Activated CD8-positive, alpha-beta memory T cell treated with anti-CD3 and anti-CD28 coated beads, Interleukin-2, amount 50 U/mL, for 1 hour (primary cell): ENCODE measurements around the gene FZR1.
"Not testable (repeated sequence)": the region's sequence is repeated elsewhere in the genome, so short reads cannot be mapped to it uniquely, and the experiment has no call there.

ENCODE experiments used
- DNase-seq: peaks from one replicate; pipeline ENCODE4 v3.0.0-alpha.2; 2020; ENCODE audit errors: extremely low read depth

FZR1 gene

DNA sequence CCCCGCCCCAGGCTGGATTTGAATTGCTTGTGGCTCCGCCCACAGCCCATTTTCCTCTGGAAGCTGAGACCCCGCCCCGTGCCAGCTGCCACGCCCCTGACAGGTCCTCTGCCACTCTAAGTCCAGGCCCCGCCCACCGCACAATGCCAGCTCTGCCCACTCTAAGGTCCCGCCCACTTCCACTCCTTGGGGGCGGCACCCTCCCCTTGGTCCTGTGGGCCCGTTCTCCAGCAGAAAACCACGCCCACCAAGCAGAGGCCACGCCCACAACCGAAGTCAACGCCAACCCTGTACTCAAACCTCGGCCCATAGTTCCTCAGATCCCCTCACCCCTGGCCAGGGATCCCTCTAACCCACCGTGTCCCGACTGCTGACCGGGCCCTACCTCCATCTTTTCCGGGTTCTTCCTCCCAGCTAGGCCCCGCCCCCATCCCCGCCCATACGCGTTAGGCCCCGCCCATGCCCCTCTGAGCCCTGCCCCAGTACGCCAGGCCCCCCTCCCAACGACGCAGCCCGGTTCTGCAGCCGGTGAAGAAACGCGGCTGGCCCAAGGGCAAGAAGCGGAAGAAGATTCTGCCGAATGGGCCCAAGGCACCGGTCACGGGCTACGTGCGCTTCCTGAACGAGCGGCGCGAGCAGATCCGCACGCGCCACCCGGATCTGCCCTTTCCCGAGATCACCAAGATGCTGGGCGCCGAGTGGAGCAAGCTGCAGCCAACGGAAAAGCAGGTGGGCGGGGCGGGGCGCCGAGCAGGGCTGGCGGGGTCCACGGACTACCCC, 67.9 kb downstream of the FZR1 start:
- peak; percentile 60 for DNase-seq

DNA sequence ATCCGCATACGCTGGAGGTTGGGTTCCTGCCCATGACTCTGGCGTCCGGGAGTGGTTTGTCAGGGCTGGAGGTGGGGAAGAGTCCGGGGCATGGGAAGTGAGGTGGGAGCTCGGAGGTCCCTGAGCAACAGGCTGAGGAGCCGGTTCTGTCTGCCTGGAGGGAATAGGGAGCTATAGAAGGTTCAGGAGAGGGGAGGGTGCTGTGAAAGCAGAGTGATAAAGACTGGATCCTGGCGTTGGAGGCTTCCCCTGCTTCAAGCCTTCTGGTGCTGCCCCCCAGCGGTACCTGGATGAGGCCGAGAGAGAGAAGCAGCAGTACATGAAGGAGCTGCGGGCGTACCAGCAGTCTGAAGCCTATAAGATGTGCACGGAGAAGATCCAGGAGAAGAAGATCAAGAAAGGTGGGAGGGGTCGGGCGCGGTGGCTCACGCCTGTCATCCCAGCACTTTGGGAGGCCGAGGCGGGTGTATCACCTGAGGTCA, 69.2 kb downstream of the FZR1 start:
- no peak for DNase-seq

DNA sequence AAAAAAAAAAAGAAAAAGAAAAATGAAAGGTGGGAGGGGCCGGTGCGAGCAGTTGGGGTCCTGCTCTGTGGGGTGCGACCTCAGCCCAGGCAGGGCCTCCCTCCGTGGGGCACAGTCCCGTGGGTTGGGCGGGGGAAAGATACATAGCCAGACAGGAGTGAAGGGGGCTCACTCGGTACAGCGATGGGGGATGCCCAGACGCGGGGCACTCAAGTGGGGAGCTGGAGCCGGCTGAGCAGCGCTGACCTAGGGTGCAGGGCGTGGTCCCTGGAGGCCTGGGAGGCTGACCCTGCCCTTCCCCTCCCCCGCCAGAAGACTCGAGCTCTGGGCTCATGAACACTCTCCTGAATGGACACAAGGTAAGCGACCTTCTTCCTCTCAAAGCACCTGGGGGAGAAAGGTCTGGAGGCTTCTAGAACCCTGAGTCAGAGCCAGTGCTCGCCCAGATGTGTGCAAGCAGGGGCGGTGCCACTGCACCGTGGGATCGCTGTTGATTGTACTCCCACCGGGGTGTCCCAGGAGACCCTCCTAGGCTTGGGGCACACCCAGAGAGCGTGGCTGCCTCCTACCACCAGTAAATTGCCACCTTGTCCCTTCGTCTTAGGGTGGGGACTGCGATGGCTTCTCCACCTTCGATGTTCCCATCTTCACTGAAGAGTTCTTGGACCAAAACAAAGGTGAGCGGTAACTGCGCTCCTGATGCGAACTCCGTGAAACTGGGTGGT, 70.0 kb downstream of the FZR1 start:
- no peak for DNase-seq

DNA sequence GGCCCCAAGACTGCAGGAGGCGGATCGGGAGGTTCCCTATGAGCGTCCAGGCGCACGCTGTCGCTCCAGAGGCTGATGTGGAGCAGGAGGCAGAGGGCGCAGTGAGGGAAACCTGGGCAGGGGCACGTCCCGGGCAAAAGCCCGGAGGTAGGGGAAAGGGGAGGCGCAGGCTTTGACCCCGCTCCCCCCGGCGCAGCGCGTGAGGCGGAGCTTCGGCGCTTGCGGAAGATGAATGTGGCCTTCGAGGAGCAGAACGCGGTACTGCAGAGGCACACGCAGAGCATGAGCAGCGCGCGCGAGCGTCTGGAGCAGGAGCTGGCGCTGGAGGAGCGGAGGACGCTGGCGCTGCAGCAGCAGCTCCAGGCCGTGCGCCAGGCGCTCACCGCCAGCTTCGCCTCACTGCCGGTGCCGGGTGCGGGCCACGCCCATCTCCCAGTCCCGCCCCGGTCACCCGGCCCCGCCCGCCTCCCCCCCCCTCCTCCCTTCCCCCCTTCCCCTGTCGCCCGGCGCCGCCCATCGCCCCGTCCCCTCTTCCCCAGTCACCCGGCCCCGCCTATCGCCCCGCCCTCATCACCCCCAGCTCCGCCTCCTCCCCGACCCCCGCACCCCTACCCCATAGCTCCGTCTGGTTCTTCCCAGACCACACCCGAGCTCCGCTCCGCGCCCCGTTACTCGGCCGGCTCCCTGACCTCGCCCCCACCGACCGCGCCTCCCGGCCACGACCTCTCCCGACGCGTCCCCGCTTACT, 70.8 kb downstream of the FZR1 start:
- DNase-seq = no peak

DNA sequence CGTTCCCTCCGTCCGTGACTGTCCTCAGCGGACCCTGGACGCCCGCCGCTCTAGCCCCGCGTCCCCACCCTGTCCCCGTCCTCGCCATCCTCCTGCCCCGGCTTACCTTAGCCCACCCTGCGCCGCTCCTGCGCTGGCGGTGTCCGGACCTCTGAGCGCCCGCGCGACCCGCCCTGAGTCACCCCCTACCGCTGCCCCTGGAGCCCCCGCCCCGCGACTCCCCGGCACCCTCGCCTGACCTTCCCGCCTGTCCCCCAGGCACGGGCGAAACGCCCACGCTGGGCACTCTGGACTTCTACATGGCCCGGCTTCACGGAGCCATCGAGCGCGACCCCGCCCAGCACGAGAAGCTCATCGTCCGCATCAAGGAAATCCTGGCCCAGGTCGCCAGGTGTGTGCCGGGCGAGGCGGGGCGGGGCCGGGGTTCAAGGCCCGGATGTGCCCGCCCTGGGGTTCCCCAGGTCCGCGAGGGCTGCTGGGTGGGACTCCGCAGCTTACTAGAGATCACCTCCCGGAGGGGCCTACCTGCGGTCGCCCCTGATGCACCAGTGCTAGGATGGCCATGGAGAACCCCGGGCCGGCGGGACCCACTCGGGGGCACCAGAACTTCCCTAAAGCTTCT, 71.7 kb downstream of the FZR1 start:
- no peak for DNase-seq

DNA sequence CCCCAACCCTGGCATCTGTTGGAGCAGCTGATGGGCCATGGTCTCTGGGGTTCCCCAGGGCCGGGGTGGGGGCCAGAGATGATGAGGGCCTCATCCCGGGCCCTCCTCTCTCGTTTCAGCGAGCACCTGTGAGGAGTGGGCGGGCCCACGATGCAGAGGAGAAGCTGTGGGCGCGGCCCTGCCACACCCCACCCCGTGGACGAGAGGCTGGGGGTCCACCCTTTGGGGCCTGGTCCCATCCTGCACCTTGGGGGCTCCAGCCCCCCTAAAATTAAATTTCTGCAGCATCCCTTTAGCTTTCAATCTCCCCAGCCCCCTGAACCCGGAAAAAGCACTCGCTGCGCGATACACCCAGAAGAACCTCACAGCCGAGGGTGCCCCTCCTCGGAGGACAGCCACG, 72.3 kb downstream of the FZR1 start:
- DNase-seq = no peak

DNA sequence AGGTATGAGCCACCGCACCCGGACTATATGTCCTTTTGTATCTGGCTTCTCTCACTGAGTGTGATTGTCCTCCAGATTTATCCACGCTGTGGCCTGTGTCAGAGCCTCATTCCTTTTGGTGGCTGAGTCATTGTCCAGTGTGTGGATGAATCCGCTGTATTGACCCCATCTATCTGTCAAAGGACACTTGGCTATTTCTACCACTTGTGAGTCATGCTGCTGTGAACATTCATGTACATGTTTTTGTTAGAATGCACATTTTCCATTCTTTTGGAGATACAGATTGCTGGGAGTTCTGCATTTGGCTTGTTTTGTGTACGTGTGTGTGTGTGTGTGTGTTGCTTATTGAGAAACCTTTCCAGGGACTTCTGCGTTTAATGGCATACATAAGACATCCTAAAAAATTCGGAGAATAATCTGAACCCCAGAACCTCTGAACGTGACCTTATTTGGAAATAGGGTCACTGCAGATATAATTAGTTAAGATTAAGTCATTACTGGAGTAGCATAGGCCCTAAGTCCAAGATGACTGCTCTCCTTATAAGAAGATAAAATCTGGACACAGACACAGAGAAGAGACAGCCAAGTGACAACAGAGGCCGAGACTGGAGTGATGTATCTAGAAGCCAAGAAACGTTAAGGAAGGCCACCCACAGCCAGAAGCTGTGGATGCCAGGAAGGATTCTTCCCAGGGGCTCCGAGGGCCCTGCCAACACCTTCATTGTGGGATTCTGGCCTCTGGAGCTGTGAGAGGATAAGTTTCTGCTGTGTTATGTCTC, 74.2 kb downstream of the FZR1 start:
- no peak for DNase-seq

DNA sequence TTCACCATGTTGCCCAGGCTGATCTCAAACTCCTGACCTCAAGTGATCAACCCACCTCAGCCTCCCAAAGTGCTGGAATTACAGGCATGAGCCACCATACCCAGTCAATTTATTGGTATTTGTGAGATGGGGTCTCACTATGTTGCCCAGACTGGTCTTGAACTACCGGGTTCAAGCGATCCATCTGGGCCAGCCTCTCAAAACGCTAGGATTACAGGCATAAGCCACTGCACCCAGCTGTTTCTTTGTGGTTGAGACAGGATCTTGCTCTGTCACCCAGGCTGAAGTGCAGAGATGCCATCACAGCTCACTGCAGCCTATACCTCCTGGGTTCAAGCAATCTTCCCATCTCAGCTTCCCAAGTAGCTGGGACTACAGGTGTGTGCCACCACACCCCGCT, 75.7 kb downstream of the FZR1 start:
- DNase-seq = not testable (repeated sequence)

DNA sequence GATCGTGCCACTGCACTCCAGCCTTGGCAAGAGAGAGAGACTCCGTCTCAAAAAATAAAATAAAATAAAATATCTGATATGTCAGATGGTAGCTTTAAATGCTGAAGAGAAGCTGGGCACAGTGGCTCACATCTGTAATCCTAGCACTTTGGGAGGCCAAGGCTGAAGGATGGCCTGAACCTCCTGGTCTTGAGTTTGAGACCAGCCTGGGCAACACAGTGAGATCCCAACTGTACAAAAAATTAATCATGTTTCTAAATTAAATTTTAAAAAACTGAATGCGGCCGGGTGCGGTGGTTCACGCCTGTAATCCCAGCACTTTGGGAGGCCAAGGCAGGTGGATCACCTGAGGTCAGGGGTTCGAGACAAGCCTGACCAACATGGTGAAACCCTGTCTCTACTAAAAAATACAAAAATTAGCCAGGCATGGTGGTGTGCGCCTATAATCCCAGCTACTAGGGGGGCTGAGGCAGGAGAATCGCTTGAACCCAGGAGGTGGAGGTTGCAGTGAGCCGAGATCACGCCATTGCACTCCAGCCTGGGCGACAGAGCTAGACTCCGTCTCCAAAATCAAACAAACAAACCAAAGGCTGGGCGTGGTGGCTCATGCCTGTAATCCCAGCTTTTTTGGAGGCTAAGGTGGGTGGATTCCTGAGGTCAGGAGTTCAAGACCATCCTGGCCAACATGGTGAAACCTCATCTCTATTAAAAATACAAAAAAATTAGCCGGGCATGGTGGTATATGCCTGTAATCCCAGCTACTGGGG, 78.1 kb downstream of the FZR1 start:
- not testable (repeated sequence) for DNase-seq

DNA sequence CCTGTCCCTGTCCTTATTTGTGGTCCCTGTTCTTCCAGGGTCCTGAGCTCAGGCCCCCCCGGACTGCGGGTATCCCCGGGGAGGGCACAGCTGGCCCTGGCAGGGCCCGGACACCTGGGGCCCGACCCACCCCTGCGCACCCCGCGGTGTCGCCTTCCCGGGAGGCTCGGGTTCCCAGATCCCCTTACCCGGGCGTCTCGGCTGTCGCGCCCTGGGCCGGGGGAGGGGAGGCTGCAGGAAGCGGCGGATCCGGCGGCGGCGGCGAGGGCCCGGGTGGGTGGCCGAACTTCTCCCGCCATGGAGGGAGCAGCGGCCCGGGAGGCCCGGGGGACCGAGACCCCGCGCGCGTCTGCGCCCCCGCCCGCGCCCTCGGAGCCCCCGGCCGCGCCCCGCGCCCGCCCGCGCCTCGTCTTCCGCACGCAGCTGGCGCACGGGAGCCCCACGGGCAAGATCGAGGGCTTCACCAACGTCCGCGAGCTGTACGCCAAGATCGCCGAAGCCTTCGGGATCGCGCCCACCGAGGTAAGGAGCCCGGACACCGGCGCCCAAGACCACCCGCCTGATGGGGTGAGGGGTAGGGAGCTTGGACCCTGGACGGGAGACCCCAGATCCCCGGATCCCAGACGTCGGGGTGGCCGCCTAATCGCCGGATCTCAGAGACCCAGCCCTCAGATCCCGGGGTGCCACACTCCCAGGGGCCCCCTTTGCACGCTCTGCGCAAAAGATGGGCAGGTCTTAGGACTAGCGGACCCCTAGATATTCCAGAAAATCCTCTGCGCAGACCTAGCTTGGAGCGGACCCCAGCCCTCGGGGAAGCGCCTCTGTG, 79.4 kb downstream of the FZR1 start, which contains the start of gene GIPC3:
TSS of gene GIPC3 (plus strand) at position 178 of the 826 bp plus-strand sequence. CDS start at position 298, 120 bp downstream.
- DNase-seq = no peak

DNA sequence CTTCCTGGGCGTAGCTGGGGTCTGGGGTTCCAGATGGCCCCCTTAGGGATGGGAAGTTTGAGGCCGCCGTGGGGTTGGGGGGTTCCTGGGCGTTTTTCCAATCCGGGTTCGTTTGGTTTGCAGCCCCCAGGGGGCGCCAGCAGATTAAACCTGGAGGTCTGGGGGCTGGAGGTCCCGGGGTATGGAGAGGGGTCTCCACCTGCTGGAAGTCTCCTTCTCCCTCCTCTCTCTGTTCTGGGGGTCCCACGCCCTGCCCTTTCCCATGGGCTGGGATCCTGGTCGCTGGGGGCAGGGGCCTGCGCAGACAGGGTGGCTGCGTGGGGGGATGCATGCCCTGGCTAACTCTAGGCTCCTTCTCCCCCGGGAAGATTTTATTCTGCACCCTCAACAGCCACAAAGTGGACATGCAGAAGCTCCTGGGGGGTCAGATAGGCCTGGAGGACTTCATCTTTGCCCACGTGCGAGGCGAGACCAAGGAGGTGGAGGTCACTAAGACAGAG, 80.1 kb downstream of the FZR1 start:
- DNase-seq = no peak

DNA sequence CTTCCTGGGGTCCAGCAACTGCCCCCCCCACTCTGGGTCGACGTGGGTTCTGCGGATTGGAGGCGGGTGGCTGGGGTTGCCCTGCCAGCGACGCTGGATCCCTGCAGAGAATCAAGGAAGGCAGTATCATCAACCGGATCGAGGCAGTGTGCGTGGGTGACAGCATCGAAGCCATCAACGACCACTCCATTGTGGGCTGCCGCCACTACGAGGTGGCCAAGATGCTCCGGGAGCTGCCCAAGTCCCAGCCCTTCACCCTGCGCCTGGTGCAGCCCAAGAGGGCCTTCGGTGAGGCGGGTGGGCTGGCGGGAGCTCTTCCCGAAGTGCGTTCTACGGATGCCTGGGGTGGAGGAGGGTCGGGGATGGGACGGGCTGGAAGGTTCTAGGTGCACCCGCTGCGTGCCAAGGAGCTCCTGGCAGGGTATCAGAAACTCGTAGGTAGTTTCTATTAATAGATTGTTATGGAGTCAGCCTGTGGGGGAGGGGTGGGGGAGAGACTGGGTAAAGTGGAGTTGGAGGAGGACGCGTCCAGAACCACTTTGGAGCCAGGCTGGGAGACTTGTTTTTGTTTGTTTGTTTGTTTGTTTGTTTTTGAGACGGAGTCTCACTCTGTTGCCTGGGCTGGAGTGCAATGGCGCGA, 80.7 kb downstream of the FZR1 start:
- DNase-seq = no peak
